B cell (primary cell): Measurements from ENCODE around the gene ACO2. TPM values are rescaled to one million over a fixed set of nuclear protein-coding genes. Genes with fewer than 3 reads are reported as not detected.

Experiments used
- ATAC-seq: fragments of 200-7000 bp; cut with Tn5 transposase; one replicate; pipeline ENCODE4 v1.10.0; 2021; ENCODE audit warnings: low read depth, mild to moderate bottlenecking, moderate number of reproducible peaks, moderate library complexity
- CTCF ChIA-PET: fragments of 350-600 bp; sonication (Branson Sonifier 250); formaldehyde crosslinking; loops from one replicate; lab custom pipeline; 2021; ENCODE audit warnings: antibody characterized with exemption, inconsistent platforms; lab: Charles Lee
- POLR2A ChIA-PET: fragments of 350-600 bp; sonication (Branson Sonifier 250); formaldehyde crosslinking; loops from one replicate; lab custom pipeline; 2021; ENCODE audit warnings: antibody characterized with exemption; lab: Charles Lee
- DNase-seq: peaks from one replicate; pipeline ENCODE4 v3.0.0; 2013
- H2AFZ ChIP-seq: 2 replicates; pipeline ENCODE4 v1.6.1; 2012; ENCODE audit warnings: mild to moderate bottlenecking, low read depth, low read length; ENCODE audit not compliant: insufficient read depth, poor library complexity, severe bottlenecking
- H3K27ac ChIP-seq, 2 donors: 1 replicate in 1 of 2; 2 replicates in 1 of 2; pipeline ENCODE4 v1.5.1; 2012 to 2013; ENCODE audit warnings: low read length in 2 of 2, mild to moderate bottlenecking in 2 of 2, moderate library complexity in 1 of 2
- H3K27me3 ChIP-seq, 4 experiments: fragments of 200-600 bp in 1 of 4; sonication (generic) in 1 of 4; replicated peaks in 1 of 4; 1 replicate in 2 of 4; 2 replicates in 2 of 4; pipeline versions ENCODE4 v1.6.1 to v1.7.0; 2013 to 2016; ENCODE audit warnings: low read length in 3 of 4, mild to moderate bottlenecking in 2 of 4, mixed read lengths in 1 of 4, moderate library complexity in 1 of 4; ENCODE audit not compliant: insufficient read depth in 4 of 4, control insufficient read depth in 3 of 4; ENCODE audit errors: control extremely low read depth in 1 of 4
- H3K36me3 ChIP-seq, 2 experiments: replicated peaks in 1 of 2; 1 replicate in 1 of 2; 2 replicates in 1 of 2; pipeline versions ENCODE4 v1.6.1 to v1.7.1; 2013; ENCODE audit warnings: low read length in 1 of 2; ENCODE audit not compliant: insufficient read depth in 2 of 2, control insufficient read depth in 1 of 2; ENCODE audit errors: control extremely low read depth in 1 of 2, extremely low read depth in 1 of 2
- H3K4me1 ChIP-seq, 2 donors: fragments of 200-600 bp in 1 of 2; sonication (generic) in 1 of 2; 1 replicate in 1 of 2; 2 replicates in 1 of 2; pipeline versions ENCODE4 v1.5.1 to v1.6.1; 2013 to 2017; ENCODE audit warnings: low read length in 2 of 2; ENCODE audit not compliant: control insufficient read depth in 2 of 2, insufficient read depth in 2 of 2
- H3K4me2 ChIP-seq: replicated peaks from 2 replicates; pipeline ENCODE3; 2012; ENCODE audit warnings: mild to moderate bottlenecking, low read depth, low read length; ENCODE audit not compliant: poor library complexity, severe bottlenecking
- H3K4me3 ChIP-seq, 5 experiments: fragments of 200-600 bp in 1 of 5; sonication (generic) in 1 of 5; 1 replicate in 3 of 5; 2 replicates in 2 of 5; pipeline versions ENCODE4 v1.5.1 to v1.7.0; 2011 to 2016; ENCODE audit warnings: low read length in 4 of 5, mild to moderate bottlenecking in 4 of 5, low read depth in 2 of 5, control low read depth in 1 of 5, moderate library complexity in 1 of 5; ENCODE audit not compliant: insufficient read depth in 1 of 5; ENCODE audit errors: control extremely low read depth in 1 of 5, extremely low read depth in 1 of 5
- H3K79me2 ChIP-seq: fragments of 200-600 bp; sonication (generic); one replicate; pipeline ENCODE4 v1.6.0; 2016; ENCODE audit warnings: low read length; ENCODE audit not compliant: control insufficient read depth, insufficient read depth
- H3K9ac ChIP-seq: fragments of 200-600 bp; sonication (generic); 2 replicates; pipeline ENCODE4 v1.6.1; 2017; ENCODE audit warnings: mild to moderate bottlenecking, low read length, moderate library complexity
- H3K9me3 ChIP-seq, 3 donors: one replicate each; pipeline versions ENCODE4 v1.6.1 to v1.7.1; 2013; ENCODE audit warnings: low read length in 2 of 3; ENCODE audit not compliant: control insufficient read depth in 2 of 3, insufficient read depth in 1 of 3; ENCODE audit errors: control extremely low read depth in 1 of 3
- H4K20me1 ChIP-seq: 2 replicates; pipeline ENCODE4 v1.6.0; 2012; ENCODE audit warnings: mild to moderate bottlenecking, low read length; ENCODE audit not compliant: insufficient read depth, control insufficient read depth, poor library complexity, severe bottlenecking
- H3K27ac Mint-ChIP-seq: one replicate; pipeline ENCODE4 v1.8.0; 2021; ENCODE audit warnings: mixed read lengths
- H3K27me3 Mint-ChIP-seq: one replicate; pipeline ENCODE4 v1.8.0; 2021; ENCODE audit warnings: mixed read lengths
- H3K4me1 Mint-ChIP-seq: one replicate; pipeline ENCODE4 v1.8.0; 2021; ENCODE audit warnings: mixed read lengths
- H3K4me3 Mint-ChIP-seq: one replicate; pipeline ENCODE4 v1.8.0; 2021; ENCODE audit warnings: mixed read lengths
- H3K9me3 Mint-ChIP-seq: one replicate; pipeline ENCODE4 v1.8.0; 2022; ENCODE audit warnings: mixed read lengths; ENCODE audit not compliant: insufficient read depth
- EZH2 ChIP-seq: IDR thresholded peaks from 2 replicates; pipeline ENCODE4 v1.6.1; 2012; ENCODE audit warnings: borderline replicate concordance, low read depth, mild to moderate bottlenecking, moderate library complexity, low read length; ENCODE audit not compliant: insufficient read depth, poor library complexity, severe bottlenecking
- WGBS: methylation state at CpG from one replicate; pipeline ENCODE4 v1.1.5; 2013; ENCODE audit warnings: missing lambda C conversion rate; ENCODE audit not compliant: insufficient coverage; 5-methylcytosine and 5-hydroxymethylcytosine counted together
- intact Hi-C: fragments of 100-400 bp; cut with micrococcal nuclease; formaldehyde crosslinking; loops from one replicate; pipeline ENCODE4 v1.10.0; 2022
- polyA plus RNA-seq: library from polyadenylated mRNA; depleted of rRNA; stranded (reverse); fragments of >200 nt; gene quantifications from 2 replicates; pipeline ENCODE4 v1.2.3, GENCODE V29; 2012
- total RNA-seq, 2 donors: library from RNA; stranded (reverse); fragments of 120-200 nt in 1 of 2; gene quantifications; 1 replicate in 1 of 2; 2 replicates in 1 of 2; pipeline versions ENCODE4 v1.2.3 to v1.2.4, GENCODE V29; 2013 to 2022
- TF ChIP-seq, protein P1 (sequence below): fragments of 200-600 bp; IDR thresholded peaks from one replicate; pipeline ENCODE4 v1.8.0; 2022; ENCODE audit warnings: antibody characterized with exemption, mild to moderate bottlenecking

Gene ACO2
- total and polyA plus RNA-seq, 2 donors (not counting 1 experiment from before 2014, with no cell fraction given): 91.5 to 91.7 TPM

DNA sequence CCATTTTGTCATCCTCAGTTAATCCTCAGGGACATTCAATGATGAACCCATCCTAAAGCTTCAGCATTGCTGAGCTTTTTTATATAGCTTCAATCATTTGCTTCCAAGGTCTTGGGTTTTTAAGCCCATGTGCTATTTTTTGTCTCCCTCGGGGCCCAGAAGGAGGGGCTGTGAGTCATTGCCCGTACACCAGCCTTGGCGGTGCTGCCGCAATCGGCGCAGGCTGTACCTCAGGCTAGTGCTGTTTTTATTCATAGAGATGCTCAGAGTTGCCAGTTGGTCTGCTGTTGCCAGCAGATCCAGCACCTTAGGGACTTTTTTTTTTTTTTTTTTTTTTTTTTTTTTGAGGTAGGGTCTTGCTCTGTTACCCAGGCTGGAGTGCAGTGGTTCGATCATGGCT is 35.5 kb downstream of the ACO2 start:
- Mint-ChIP-seq H3K4me1 (peaks cover 34% of the 10 kb centered on the region), H3K27ac (peak overlapping the region; percentile 3), H3K9me3 (no peaks in the 10 kb centered on the region), H3K27me3 (no peaks in the 10 kb centered on the region), H3K4me3 (no peak overlapping the region)
- Histone ChIP-seq H3K4me2 (peak overlapping the region; percentile 22), H3K27ac (no peak overlapping the region), H3K4me3 (no peak overlapping the region), H4K20me1 (peaks cover 35% of the 10 kb centered on the region), H3K9ac (no peak overlapping the region), H3K4me1 (peaks cover 0 to 31% of the 10 kb centered on the region in 2 donors), H3K27me3 (no peaks in the 10 kb centered on the region), H3K9me3 (no peaks in the 10 kb centered on the region), H3K36me3 (peaks cover 2 to 58% of the 10 kb centered on the region in 2 experiments), H3K79me2 (peaks cover 91% of the 10 kb centered on the region), H2AFZ (no peak overlapping the region)
- ATAC-seq: peak; percentile 75
- intact Hi-C loops: loop anchor here (5.0 kb wide), 1 partner anchor 37 kb away; the partner anchor contains the start of genes ACO2 and PHF5A
- no peak for DNase-seq
- CTCF ChIA-PET: interaction anchor here (0.6 to 3.7 kb wide), 8 partner anchors 13 to 100 kb away, joined by 3 to 27 read pairs (median 6); no protein-coding TSS in a partner anchor
- WGBS: 49% methylated on average over 5 of the region's 7 CpGs
- POLR2A ChIA-PET: interaction anchor here (0.6 to 1.4 kb wide), 2 partner anchors 26 to 29 kb away, joined by 5 to 17 read pairs; no protein-coding TSS in a partner anchor
- no peak for TF ChIP-seq EZH2
- TF ChIP-seq, protein P1, sequence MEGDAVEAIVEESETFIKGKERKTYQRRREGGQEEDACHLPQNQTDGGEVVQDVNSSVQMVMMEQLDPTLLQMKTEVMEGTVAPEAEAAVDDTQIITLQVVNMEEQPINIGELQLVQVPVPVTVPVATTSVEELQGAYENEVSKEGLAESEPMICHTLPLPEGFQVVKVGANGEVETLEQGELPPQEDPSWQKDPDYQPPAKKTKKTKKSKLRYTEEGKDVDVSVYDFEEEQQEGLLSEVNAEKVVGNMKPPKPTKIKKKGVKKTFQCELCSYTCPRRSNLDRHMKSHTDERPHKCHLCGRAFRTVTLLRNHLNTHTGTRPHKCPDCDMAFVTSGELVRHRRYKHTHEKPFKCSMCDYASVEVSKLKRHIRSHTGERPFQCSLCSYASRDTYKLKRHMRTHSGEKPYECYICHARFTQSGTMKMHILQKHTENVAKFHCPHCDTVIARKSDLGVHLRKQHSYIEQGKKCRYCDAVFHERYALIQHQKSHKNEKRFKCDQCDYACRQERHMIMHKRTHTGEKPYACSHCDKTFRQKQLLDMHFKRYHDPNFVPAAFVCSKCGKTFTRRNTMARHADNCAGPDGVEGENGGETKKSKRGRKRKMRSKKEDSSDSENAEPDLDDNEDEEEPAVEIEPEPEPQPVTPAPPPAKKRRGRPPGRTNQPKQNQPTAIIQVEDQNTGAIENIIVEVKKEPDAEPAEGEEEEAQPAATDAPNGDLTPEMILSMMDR: no peak

DNA sequence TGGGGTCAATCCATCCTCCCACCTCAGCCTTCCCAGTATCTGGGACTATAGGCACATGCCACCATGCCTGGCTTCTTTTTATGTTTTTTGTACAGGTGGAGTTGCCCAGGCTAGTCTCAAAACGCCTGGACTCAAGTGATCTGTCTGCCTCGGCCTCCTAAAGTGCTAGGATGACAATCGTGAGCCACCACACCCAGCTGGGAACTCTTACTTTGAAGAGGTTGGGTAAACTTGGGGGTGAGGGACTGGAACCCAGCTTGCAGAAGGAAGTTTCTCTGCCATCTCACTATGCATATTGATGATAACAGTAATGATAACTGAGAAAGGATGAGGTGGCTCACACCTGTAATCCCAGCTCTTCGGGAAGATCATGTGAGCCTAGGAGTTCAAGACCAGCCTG is 35.9 kb downstream of the ACO2 start:
- POLR2A ChIA-PET: interaction anchor here (0.6 to 1.4 kb wide), 3 partner anchors 26 to 58 kb away, joined by 3 to 17 read pairs (median 5); partner anchors contain the start of gene TOB2
- peaks cover 2 to 58% of the 10 kb centered on the region in 2 experiments for H3K36me3 ChIP-seq

More for the DNA sequence above, 35.9 kb downstream of the ACO2 start:
- Histone ChIP-seq H3K4me3 (no peak overlapping the region), H3K4me1 (peaks cover 0 to 30% of the 10 kb centered on the region in 2 donors), H3K27me3 (no peaks in the 10 kb centered on the region), H3K4me2 (no peak overlapping the region), H2AFZ (no peak overlapping the region), H3K9me3 (no peaks in the 10 kb centered on the region), H3K27ac (no peak overlapping the region), H3K9ac (no peak overlapping the region), H4K20me1 (peaks cover 35% of the 10 kb centered on the region), H3K79me2 (peaks cover 87% of the 10 kb centered on the region)
- H3K4me3 Mint-ChIP-seq: no peak overlapping the region
- H3K9me3 Mint-ChIP-seq: no peaks in the 10 kb centered on the region
- no peak overlapping the region for H3K27ac Mint-ChIP-seq
- WGBS: no CpG with 5 or more reads among the region's 4 CpGs
- CTCF ChIA-PET: interaction anchor here (0.6 to 3.7 kb wide), 8 partner anchors 12 to 101 kb away, joined by 3 to 27 read pairs (median 6); no protein-coding TSS in a partner anchor
- DNase-seq: no peak
- TF ChIP-seq, protein P1: no peak
- TF ChIP-seq EZH2: no peak
- ATAC-seq: no peak
- no peaks in the 10 kb centered on the region for H3K27me3 Mint-ChIP-seq
- intact Hi-C loops: loop anchor here (5.0 kb wide), 1 partner anchor 38 kb away; the partner anchor contains the start of genes ACO2 and PHF5A
- peaks cover 30% of the 10 kb centered on the region for H3K4me1 Mint-ChIP-seq
